Stimulated activated CD8-positive, alpha-beta memory T cell treated with anti-CD3 and anti-CD28 coated beads, Interleukin-2, amount 100 ng/mL, for 48 hours (primary cell): Measurements from ENCODE around the gene MEGF11.
A peak's percentile ranks its signal among the peaks of the same experiment; 100 is the strongest.

ENCODE experiments used
- DNase-seq, 2 donors: peaks; one replicate each; pipeline ENCODE4 v3.0.0-alpha.2; 2020; ENCODE audit warnings: low read depth in 2 of 2

The MEGF11 gene

GRCh38 chr15:65918357-65918920 lies 335.1 kb downstream of the MEGF11 start:
- no peak for DNase-seq

- DNase-seq, result no peak
These were observed 335.6 kb downstream of the MEGF11 start for GRCh38 chr15:65917936-65918335.

GRCh38 chr15:65917407-65917756 lies 336.2 kb downstream of the MEGF11 start:
- DNase-seq, result no peak

- peak; percentile 17 to 28 for DNase-seq
These were observed 336.7 kb downstream of the MEGF11 start for GRCh38 chr15:65916664-65917406.

- DNase-seq, result no peak
These were observed 337.4 kb downstream of the MEGF11 start for GRCh38 chr15:65916041-65916663.

- DNase-seq, result no peak
These were observed 338.3 kb downstream of the MEGF11 start for GRCh38 chr15:65914981-65915925.

GRCh38 chr15:65914386-65914785 lies 339.2 kb downstream of the MEGF11 start:
- no peak for DNase-seq

- no peak for DNase-seq
These were observed 339.8 kb downstream of the MEGF11 start for GRCh38 chr15:65913631-65914199.

- no peak for DNase-seq
These were observed 341.3 kb downstream of the MEGF11 start for GRCh38 chr15:65912235-65912634.

- no peak for DNase-seq
These were observed 343.2 kb downstream of the MEGF11 start for GRCh38 chr15:65910341-65910740.

GRCh38 chr15:65909831-65910230 lies 343.7 kb downstream of the MEGF11 start:
- DNase-seq, result no peak

- no peak for DNase-seq
These were observed 344.7 kb downstream of the MEGF11 start for GRCh38 chr15:65908876-65909275.

GRCh38 chr15:65907661-65908060 lies 345.9 kb downstream of the MEGF11 start:
- DNase-seq, result no peak

- DNase-seq, result no peak
These were observed 347.2 kb downstream of the MEGF11 start for GRCh38 chr15:65906396-65906795.

GRCh38 chr15:65904301-65904700 lies 349.2 kb downstream of the MEGF11 start:
- DNase-seq, result no peak

- DNase-seq, result no peak
These were observed 350.1 kb downstream of the MEGF11 start for GRCh38 chr15:65903296-65904073.

GRCh38 chr15:65902373-65902772 lies 351.2 kb downstream of the MEGF11 start:
- no peak for DNase-seq

- DNase-seq, result no peak
These were observed 351.7 kb downstream of the MEGF11 start for GRCh38 chr15:65901836-65902235.

GRCh38 chr15:65901336-65901735 lies 352.2 kb downstream of the MEGF11 start:
- no peak for DNase-seq

- no peak for DNase-seq
These were observed 353.1 kb downstream of the MEGF11 start for GRCh38 chr15:65900488-65900887.

GRCh38 chr15:65896236-65896635 lies 357.3 kb downstream of the MEGF11 start:
- no peak for DNase-seq
